Astrocyte (in vitro differentiated cells and primary cell): ENCODE measurements around the gene NINL. TPM values are rescaled to one million over a fixed set of nuclear protein-coding genes. Genes with fewer than 3 reads are reported as not detected.

ENCODE experiments used
- DNase-seq: peaks from one replicate; pipeline ENCODE4 v3.0.0-alpha.2; 2010; ENCODE audit warnings: low read depth
- FAIRE-seq: peaks from 2 replicates; lab custom pipeline; 2011; peaks lifted over from hg19 to GRCh38; lab: Jason Lieb, UNC
- H2AFZ ChIP-seq: 2 replicates; pipeline ENCODE4 v1.6.0; 2012; ENCODE audit warnings: low read depth, low read length, inconsistent platforms
- H3K27ac ChIP-seq: 2 replicates; pipeline ENCODE4 v1.5.1; 2011; ENCODE audit warnings: low read depth, low read length, inconsistent platforms
- H3K27me3 ChIP-seq: 2 replicates; pipeline ENCODE4 v1.6.0; 2011; ENCODE audit warnings: low read length, inconsistent platforms; ENCODE audit not compliant: insufficient read depth
- H3K36me3 ChIP-seq: 2 replicates; pipeline ENCODE4 v1.5.1; 2011; ENCODE audit warnings: low read length, inconsistent platforms; ENCODE audit not compliant: insufficient read depth
- H3K4me1 ChIP-seq: 2 replicates; pipeline ENCODE4 v1.5.1; 2011; ENCODE audit warnings: low read length, inconsistent platforms; ENCODE audit not compliant: insufficient read depth
- H3K4me2 ChIP-seq: 2 replicates; pipeline ENCODE4 v1.6.0; 2012; ENCODE audit warnings: low read length, inconsistent platforms
- H3K4me3 ChIP-seq: 2 replicates; pipeline ENCODE4 v1.5.1; 2011; ENCODE audit warnings: low read depth, mild to moderate bottlenecking, low read length, inconsistent platforms; ENCODE audit not compliant: insufficient read depth
- H3K79me2 ChIP-seq: 2 replicates; pipeline ENCODE4 v1.6.0; 2012; ENCODE audit warnings: mild to moderate bottlenecking, low read length, inconsistent platforms; ENCODE audit not compliant: insufficient read depth
- H3K9ac ChIP-seq: 2 replicates; pipeline ENCODE4 v1.6.0; 2012; ENCODE audit warnings: mild to moderate bottlenecking, low read length, inconsistent platforms
- H3K9me3 ChIP-seq: 2 replicates; pipeline ENCODE4 v1.5.1; 2012; ENCODE audit warnings: low read depth, mild to moderate bottlenecking, low read length, inconsistent platforms; ENCODE audit not compliant: insufficient read depth
- H4K20me1 ChIP-seq: 2 replicates; pipeline ENCODE4 v1.6.0; 2012; ENCODE audit warnings: low read length, inconsistent platforms; ENCODE audit not compliant: insufficient read depth
- H3K27ac Mint-ChIP-seq: one replicate; pipeline ENCODE4 v1.8.0; 2021; ENCODE audit warnings: mild to moderate bottlenecking, mixed read lengths; ENCODE audit not compliant: unreplicated experiment
- H3K27me3 Mint-ChIP-seq: one replicate; pipeline ENCODE4 v1.8.0; 2021; ENCODE audit warnings: low read depth, mixed read lengths; ENCODE audit not compliant: unreplicated experiment
- H3K36me3 Mint-ChIP-seq: one replicate; pipeline ENCODE4 v1.8.0; 2021; ENCODE audit warnings: low read depth, mixed read lengths; ENCODE audit not compliant: unreplicated experiment
- H3K4me1 Mint-ChIP-seq: one replicate; pipeline ENCODE4 v1.8.0; 2021; ENCODE audit warnings: low read depth, mixed read lengths; ENCODE audit not compliant: unreplicated experiment
- H3K4me3 Mint-ChIP-seq: one replicate; pipeline ENCODE4 v1.8.0; 2021; ENCODE audit warnings: mild to moderate bottlenecking, moderate library complexity, mixed read lengths; ENCODE audit not compliant: unreplicated experiment
- H3K9me3 Mint-ChIP-seq: one replicate; pipeline ENCODE4 v1.8.0; 2021; ENCODE audit warnings: mild to moderate bottlenecking, mixed read lengths; ENCODE audit not compliant: unreplicated experiment
- EZH2 ChIP-seq: IDR thresholded peaks from 2 replicates; pipeline ENCODE4 v1.6.1; 2012; ENCODE audit warnings: mild to moderate bottlenecking, low read length, inconsistent platforms; ENCODE audit not compliant: insufficient read depth
- total RNA-seq: library from RNA; stranded (reverse); gene quantifications from 2 replicates; pipeline ENCODE4 v1.2.1, GENCODE V29; 2021
- TF ChIP-seq, protein P1 (sequence below): IDR thresholded peaks from 2 replicates; pipeline ENCODE4 v1.5.1; 2011; ENCODE audit warnings: low read depth, mild to moderate bottlenecking, inconsistent platforms, low read length, moderate library complexity; ENCODE audit not compliant: insufficient read depth

Gene NINL
- total RNA-seq, 1 donor from 2014 or later, result 10.2 TPM

- Mint-ChIP-seq H3K27ac (no peak overlapping the region), H3K4me3 (no peak overlapping the region), H3K27me3 (no peaks in the 10 kb centered on the region), H3K4me1 (no peaks in the 10 kb centered on the region), H3K9me3 (no peaks in the 10 kb centered on the region), H3K36me3 (peaks cover 6% of the 10 kb centered on the region)
- DNase-seq (peak; percentile 78), FAIRE-seq (no peak)
- Histone ChIP-seq H3K4me1 (peaks cover 9% of the 10 kb centered on the region), H2AFZ (no peak overlapping the region), H3K79me2 (peaks cover 53% of the 10 kb centered on the region), H3K9me3 (no peaks in the 10 kb centered on the region), H3K27me3 (no peaks in the 10 kb centered on the region), H3K9ac (no peak overlapping the region), H4K20me1 (peaks cover 47% of the 10 kb centered on the region), H3K4me2 (peak overlapping the region; percentile 35), H3K4me3 (no peak overlapping the region), H3K27ac (peak overlapping the region; percentile 43), H3K36me3 (no peaks in the 10 kb centered on the region)
- TF ChIP-seq EZH2, result no peak
- TF ChIP-seq, protein P1, sequence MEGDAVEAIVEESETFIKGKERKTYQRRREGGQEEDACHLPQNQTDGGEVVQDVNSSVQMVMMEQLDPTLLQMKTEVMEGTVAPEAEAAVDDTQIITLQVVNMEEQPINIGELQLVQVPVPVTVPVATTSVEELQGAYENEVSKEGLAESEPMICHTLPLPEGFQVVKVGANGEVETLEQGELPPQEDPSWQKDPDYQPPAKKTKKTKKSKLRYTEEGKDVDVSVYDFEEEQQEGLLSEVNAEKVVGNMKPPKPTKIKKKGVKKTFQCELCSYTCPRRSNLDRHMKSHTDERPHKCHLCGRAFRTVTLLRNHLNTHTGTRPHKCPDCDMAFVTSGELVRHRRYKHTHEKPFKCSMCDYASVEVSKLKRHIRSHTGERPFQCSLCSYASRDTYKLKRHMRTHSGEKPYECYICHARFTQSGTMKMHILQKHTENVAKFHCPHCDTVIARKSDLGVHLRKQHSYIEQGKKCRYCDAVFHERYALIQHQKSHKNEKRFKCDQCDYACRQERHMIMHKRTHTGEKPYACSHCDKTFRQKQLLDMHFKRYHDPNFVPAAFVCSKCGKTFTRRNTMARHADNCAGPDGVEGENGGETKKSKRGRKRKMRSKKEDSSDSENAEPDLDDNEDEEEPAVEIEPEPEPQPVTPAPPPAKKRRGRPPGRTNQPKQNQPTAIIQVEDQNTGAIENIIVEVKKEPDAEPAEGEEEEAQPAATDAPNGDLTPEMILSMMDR, result no peak
These were observed 11.8 kb downstream of the NINL start for GRCh38 chr20:25573288-25574251.

GRCh38 chr20:25571817-25572216, 13.5 kb downstream of the NINL start:
- H4K20me1 ChIP-seq, result peaks cover 45% of the 10 kb centered on the region

More at GRCh38 chr20:25571817-25572216, 13.5 kb downstream of the NINL start:
- Mint-ChIP-seq H3K4me3 (no peak overlapping the region), H3K27ac (no peak overlapping the region), H3K27me3 (no peaks in the 10 kb centered on the region), H3K9me3 (no peaks in the 10 kb centered on the region), H3K36me3 (peaks cover 6% of the 10 kb centered on the region), H3K4me1 (no peaks in the 10 kb centered on the region)
- no peak for FAIRE-seq
- TF ChIP-seq, protein P1, result no peak
- TF ChIP-seq EZH2, result no peak
- Histone ChIP-seq H3K4me1 (peaks cover 9% of the 10 kb centered on the region), H3K9me3 (no peaks in the 10 kb centered on the region), H3K27me3 (no peaks in the 10 kb centered on the region), H3K79me2 (peaks cover 57% of the 10 kb centered on the region), H3K36me3 (no peaks in the 10 kb centered on the region), H3K4me3 (no peak overlapping the region), H3K27ac (no peak overlapping the region), H2AFZ (no peak overlapping the region), H3K9ac (no peak overlapping the region), H3K4me2 (no peak overlapping the region)
- no peak for DNase-seq
